Keratinocyte (primary cell): ENCODE data around the gene TMC2. TPM values are rescaled to one million over a fixed set of nuclear protein-coding genes. Genes with fewer than 3 reads are reported as not detected.

Experiments used
- DNase-seq: peaks from one replicate; pipeline ENCODE4 v3.0.0-alpha.2; 2011; ENCODE audit warnings: low read depth, missing footprints, low spot score
- FAIRE-seq: peaks from 2 replicates; lab custom pipeline; 2011; peaks lifted over from hg19 to GRCh38; lab: Jason Lieb, UNC
- H2AFZ ChIP-seq: 2 replicates; pipeline ENCODE4 v1.6.0; 2012; ENCODE audit warnings: low read length, control low read depth, inconsistent platforms; ENCODE audit not compliant: control insufficient read depth
- H3K27ac ChIP-seq: 2 replicates; pipeline ENCODE4 v1.5.1; 2011; ENCODE audit warnings: low read length; ENCODE audit not compliant: control insufficient read depth, insufficient read depth
- H3K27me3 ChIP-seq: 3 replicates; pipeline ENCODE4 v1.6.0; 2011; ENCODE audit warnings: low read length; ENCODE audit not compliant: control insufficient read depth, insufficient read depth; ENCODE audit errors: extremely low read depth
- H3K36me3 ChIP-seq, 2 experiments: 2 replicates in 1 of 2; 3 replicates in 1 of 2; pipeline ENCODE4 v1.5.1; 2011; ENCODE audit warnings: low read length in 2 of 2, mild to moderate bottlenecking in 1 of 2; ENCODE audit not compliant: control insufficient read depth in 2 of 2, insufficient read depth in 2 of 2; ENCODE audit errors: extremely low read depth in 1 of 2
- H3K4me1 ChIP-seq: 3 replicates; pipeline ENCODE4 v1.5.1; 2011; ENCODE audit warnings: low read length; ENCODE audit not compliant: control insufficient read depth, insufficient read depth; ENCODE audit errors: extremely low read depth
- H3K4me2 ChIP-seq: 3 replicates; pipeline ENCODE4 v1.6.0; 2011; ENCODE audit warnings: low read depth, low read length; ENCODE audit not compliant: control insufficient read depth, insufficient read depth; ENCODE audit errors: extremely low read depth
- H3K4me3 ChIP-seq, 3 experiments: fragments of 200-600 bp in 1 of 3; sonication (generic) in 1 of 3; 2 replicates in 2 of 3; 3 replicates in 1 of 3; pipeline ENCODE4 v1.5.1; 2011 to 2016; ENCODE audit warnings: low read length in 3 of 3, mild to moderate bottlenecking in 3 of 3, control low read depth in 2 of 3, inconsistent platforms in 1 of 3, low read depth in 1 of 3, mixed read lengths in 1 of 3, mixed run types in 1 of 3, moderate library complexity in 1 of 3; ENCODE audit not compliant: control insufficient read depth in 2 of 3, insufficient read depth in 2 of 3; ENCODE audit errors: extremely low read depth in 1 of 3
- H3K79me2 ChIP-seq: 2 replicates; pipeline ENCODE4 v1.6.0; 2012; ENCODE audit warnings: low read length; ENCODE audit not compliant: control insufficient read depth, insufficient read depth
- H3K9ac ChIP-seq: 3 replicates; pipeline ENCODE4 v1.6.0; 2011; ENCODE audit warnings: low read length; ENCODE audit not compliant: control insufficient read depth, insufficient read depth; ENCODE audit errors: extremely low read depth
- H3K9me1 ChIP-seq: 3 replicates; pipeline ENCODE4 v1.6.0; 2011; ENCODE audit warnings: low read length; ENCODE audit not compliant: control insufficient read depth, insufficient read depth; ENCODE audit errors: extremely low read depth
- H3K9me3 ChIP-seq: 2 replicates; pipeline ENCODE4 v1.5.1; 2012; ENCODE audit warnings: low read depth, low read length; ENCODE audit not compliant: control insufficient read depth
- H4K20me1 ChIP-seq: 3 replicates; pipeline ENCODE4 v1.6.0; 2011; ENCODE audit warnings: low read length; ENCODE audit not compliant: control insufficient read depth, insufficient read depth; ENCODE audit errors: extremely low read depth
- CTCF ChIP-seq, 3 experiments: IDR thresholded peaks in 1 of 3; conservative IDR thresholded peaks in 1 of 3; optimal IDR thresholded peaks in 1 of 3; 2 replicates in 2 of 3; 3 replicates in 1 of 3; pipeline versions ENCODE3 to v1.5.1; 2011; ENCODE audit warnings: low read length in 3 of 3, mild to moderate bottlenecking in 3 of 3, moderate library complexity in 2 of 3, control low read depth in 1 of 3, inconsistent platforms in 1 of 3; ENCODE audit not compliant: insufficient read depth in 2 of 3; ENCODE audit errors: extremely low read depth in 1 of 3
- EZH2 ChIP-seq: IDR thresholded peaks from one replicate; pipeline ENCODE4 v1.6.1; 2012; ENCODE audit warnings: inconsistent platforms, mild to moderate bottlenecking, low read length, moderate library complexity
- dilution Hi-C: fragments of 300-500 bp; cut with MboI; formaldehyde crosslinking; loops from one replicate; pipeline ENCODE4 v1.7.0; 2020; ENCODE audit warnings: low sequenced_read_pairs; ENCODE audit not compliant: extremely low pct_ligation_motif_present
- polyA plus RNA-seq, 5 experiments: library from polyadenylated mRNA; depleted of rRNA in 3 of 5; stranded (reverse) in 3 of 5; stranded (forward) in 1 of 5; unstranded in 1 of 5; fragments of >200 nt; gene quantifications; 1 replicate in 1 of 5; 2 replicates in 3 of 5; 3 replicates in 1 of 5; pipeline versions ENCODE4 v1.2.1 to v1.2.3, GENCODE V29; 2011 to 2012; ENCODE audit warnings: missing spikeins in 2 of 5, low read depth in 1 of 5, low replicate concordance in 1 of 5

TMC2 gene
- polyA plus RNA-seq, 1 donor (not counting 4 experiments of a cell fraction or from before 2014, with no cell fraction given) = not detected

- no peak for DNase-seq
- Histone ChIP-seq H3K9ac (no peak overlapping the region), H3K27me3 (peaks cover 13% of the 10 kb centered on the region), H3K4me3 (no peak overlapping the region), H3K4me2 (no peak overlapping the region), H3K79me2 (no peaks in the 10 kb centered on the region), H4K20me1 (no peaks in the 10 kb centered on the region), H3K27ac (no peak overlapping the region), H3K9me3 (no peaks in the 10 kb centered on the region), H3K36me3 (no peaks in the 10 kb centered on the region), H3K4me1 (no peaks in the 10 kb centered on the region), H2AFZ (no peak overlapping the region), H3K9me1 (no peaks in the 10 kb centered on the region)
- FAIRE-seq = no peak
- dilution Hi-C loops = no loop called here
- TF ChIP-seq EZH2 (no peak), CTCF (optimal IDR thresholded peaks at IDR 0.05 in 1 of 3, IDR thresholded peaks at IDR 0.05 in 1 of 3, conservative IDR thresholded peaks at IDR 0.05 in 1 of 3; ENCODE audit: extremely low read depth in 1 of 3, insufficient read depth in 2 of 3, low read length in 3 of 3) (no peak)
These were observed 58.7 kb downstream of the TMC2 start for GRCh38 chr20:2595076-2595475.

- TF ChIP-seq EZH2 = no peak
- no peak for TF ChIP-seq CTCF (optimal IDR thresholded peaks at IDR 0.05 in 1 of 3, IDR thresholded peaks at IDR 0.05 in 1 of 3, conservative IDR thresholded peaks at IDR 0.05 in 1 of 3; ENCODE audit: extremely low read depth in 1 of 3, insufficient read depth in 2 of 3, low read length in 3 of 3)
- Histone ChIP-seq H3K4me2 (no peak overlapping the region), H3K9ac (no peak overlapping the region), H3K4me1 (no peaks in the 10 kb centered on the region), H3K9me1 (no peaks in the 10 kb centered on the region), H3K36me3 (no peaks in the 10 kb centered on the region), H2AFZ (no peak overlapping the region), H3K27ac (no peak overlapping the region), H3K79me2 (no peaks in the 10 kb centered on the region), H3K27me3 (peaks cover 13% of the 10 kb centered on the region), H3K4me3 (no peak overlapping the region), H4K20me1 (no peaks in the 10 kb centered on the region), H3K9me3 (no peaks in the 10 kb centered on the region)
- DNase-seq (no peak), FAIRE-seq (no peak)
- dilution Hi-C loops = no loop called here
These were observed 60.4 kb downstream of the TMC2 start for GRCh38 chr20:2596673-2597279.
